Vagina (tissue), 2 donors: ENCODE measurements around the gene FRMD1.
"Not testable (repeated sequence)": the region's sequence is repeated elsewhere in the genome, so short reads cannot be mapped to it uniquely, and the experiment has no call there.

Experiments
- POLR2A ChIP-seq, 2 donors: fragments of 450-650 bp; IDR thresholded peaks; one replicate each; pipeline ENCODE4 v1.6.1; 2017; ENCODE audit warnings: antibody characterized with exemption in 2 of 2, mild to moderate bottlenecking in 2 of 2, moderate library complexity in 2 of 2
- TF ChIP-seq, protein P1 (sequence below), 3 experiments: fragments of 450-650 bp in 2 of 3; fragments of 200-600 bp in 1 of 3; sonication (generic) in 1 of 3; IDR thresholded peaks; one replicate each; pipeline ENCODE4 v1.5.1; 2017 to 2019; ENCODE audit warnings: antibody characterized with exemption in 3 of 3, mild to moderate bottlenecking in 2 of 3, moderate library complexity in 2 of 3

GRCh38 chr6:168077401-168077800 is 1.6 kb downstream of the FRMD1 start:
- TF ChIP-seq, protein P1, sequence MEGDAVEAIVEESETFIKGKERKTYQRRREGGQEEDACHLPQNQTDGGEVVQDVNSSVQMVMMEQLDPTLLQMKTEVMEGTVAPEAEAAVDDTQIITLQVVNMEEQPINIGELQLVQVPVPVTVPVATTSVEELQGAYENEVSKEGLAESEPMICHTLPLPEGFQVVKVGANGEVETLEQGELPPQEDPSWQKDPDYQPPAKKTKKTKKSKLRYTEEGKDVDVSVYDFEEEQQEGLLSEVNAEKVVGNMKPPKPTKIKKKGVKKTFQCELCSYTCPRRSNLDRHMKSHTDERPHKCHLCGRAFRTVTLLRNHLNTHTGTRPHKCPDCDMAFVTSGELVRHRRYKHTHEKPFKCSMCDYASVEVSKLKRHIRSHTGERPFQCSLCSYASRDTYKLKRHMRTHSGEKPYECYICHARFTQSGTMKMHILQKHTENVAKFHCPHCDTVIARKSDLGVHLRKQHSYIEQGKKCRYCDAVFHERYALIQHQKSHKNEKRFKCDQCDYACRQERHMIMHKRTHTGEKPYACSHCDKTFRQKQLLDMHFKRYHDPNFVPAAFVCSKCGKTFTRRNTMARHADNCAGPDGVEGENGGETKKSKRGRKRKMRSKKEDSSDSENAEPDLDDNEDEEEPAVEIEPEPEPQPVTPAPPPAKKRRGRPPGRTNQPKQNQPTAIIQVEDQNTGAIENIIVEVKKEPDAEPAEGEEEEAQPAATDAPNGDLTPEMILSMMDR (IDR thresholded peaks at IDR 0.05), result not testable (repeated sequence)
- TF ChIP-seq POLR2A (IDR thresholded peaks at IDR 0.05), result not testable (repeated sequence)
